CD4-positive, alpha-beta T cell treated with Interleukin-17A for 4 hours (primary cell): ENCODE measurements around the gene FRK.
"Not testable (repeated sequence)": the region's sequence is repeated elsewhere in the genome, so short reads cannot be mapped to it uniquely, and the experiment has no call there.

Experiments used
- DNase-seq: peaks from one replicate; pipeline ENCODE4 v3.0.0-alpha.2; 2020; ENCODE audit warnings: mixed read lengths

Gene FRK

DNA sequence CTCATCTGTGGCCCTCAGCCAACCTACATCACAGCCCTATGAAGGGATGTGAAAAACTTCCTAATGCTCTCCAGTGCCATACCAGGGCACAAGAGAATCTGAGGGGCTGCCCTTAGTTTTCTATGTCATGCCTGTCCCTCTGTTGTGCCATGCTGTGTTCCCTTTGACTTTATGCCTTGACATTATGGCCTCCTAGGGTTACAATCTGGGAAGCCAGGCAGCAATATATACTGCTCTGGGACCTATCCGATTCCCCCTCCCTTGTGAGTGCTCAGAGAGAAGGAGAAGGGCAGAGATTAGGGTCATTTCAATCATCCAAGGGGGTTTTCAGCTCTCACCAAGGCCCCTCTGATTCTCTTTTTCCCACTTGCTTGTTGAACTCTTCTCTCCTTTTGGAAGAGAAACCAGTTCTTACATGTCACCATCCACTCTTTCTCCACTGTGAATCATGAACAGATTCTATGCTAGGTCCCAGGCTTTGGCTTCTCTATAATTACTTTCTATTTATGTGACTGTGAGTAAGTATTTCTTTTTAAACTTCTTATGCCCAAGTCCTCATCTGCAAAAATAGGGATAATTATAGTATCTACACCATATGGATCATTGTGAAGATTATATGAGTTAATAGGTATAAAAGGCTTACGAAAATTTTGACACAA, 14.2 kb upstream of the FRK start:
- no peak for DNase-seq

DNA sequence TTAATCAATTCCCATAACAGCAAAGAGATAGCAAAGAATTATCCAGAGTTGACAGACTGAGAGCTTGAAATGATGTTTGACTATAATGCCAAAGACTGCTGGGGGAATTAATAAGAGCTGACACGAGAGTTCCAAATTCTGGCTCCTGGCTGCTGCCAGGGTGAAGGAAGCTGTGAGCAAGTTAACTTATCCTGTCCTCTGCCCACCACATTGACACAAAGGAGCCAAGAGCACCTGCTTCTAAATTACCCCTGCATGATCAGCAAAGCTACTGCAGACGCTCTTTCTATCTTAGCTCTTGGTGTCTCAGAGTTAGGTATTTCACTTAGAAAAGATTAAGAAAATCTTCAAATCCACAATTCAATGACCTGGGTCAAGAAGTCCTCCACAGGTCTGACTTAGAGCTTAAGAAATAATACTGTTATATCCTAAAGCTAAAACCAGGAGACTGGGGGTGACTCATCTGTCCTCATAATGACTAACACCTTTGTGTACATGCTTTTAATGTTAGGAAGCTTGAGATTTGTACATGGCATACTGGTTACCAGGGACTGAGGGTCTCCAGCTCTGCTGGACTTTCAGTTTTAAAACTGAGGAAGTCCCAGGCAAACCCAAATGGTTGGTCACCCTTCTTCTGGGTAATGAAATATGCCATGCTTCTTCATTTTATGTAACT, 13.2 kb upstream of the FRK start:
- no peak for DNase-seq

DNA sequence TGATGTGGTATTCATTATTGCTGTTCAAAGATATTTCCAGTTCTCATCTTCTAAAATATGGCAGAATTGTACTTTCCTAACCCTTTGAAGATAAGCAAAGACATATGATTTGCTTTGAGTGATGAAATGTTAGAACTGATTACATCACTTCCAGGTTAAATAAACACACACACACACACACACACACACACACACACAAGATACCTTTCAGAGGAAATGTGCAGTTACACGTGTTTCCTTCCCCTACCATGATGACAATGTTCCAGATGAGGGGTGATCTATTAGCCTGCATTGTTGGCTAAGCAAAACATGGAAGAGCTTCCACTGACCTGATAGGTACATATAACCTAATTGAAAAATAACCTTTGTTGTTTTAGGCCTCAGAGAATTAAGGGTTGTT, 11.7 kb upstream of the FRK start:
- no peak for DNase-seq

DNA sequence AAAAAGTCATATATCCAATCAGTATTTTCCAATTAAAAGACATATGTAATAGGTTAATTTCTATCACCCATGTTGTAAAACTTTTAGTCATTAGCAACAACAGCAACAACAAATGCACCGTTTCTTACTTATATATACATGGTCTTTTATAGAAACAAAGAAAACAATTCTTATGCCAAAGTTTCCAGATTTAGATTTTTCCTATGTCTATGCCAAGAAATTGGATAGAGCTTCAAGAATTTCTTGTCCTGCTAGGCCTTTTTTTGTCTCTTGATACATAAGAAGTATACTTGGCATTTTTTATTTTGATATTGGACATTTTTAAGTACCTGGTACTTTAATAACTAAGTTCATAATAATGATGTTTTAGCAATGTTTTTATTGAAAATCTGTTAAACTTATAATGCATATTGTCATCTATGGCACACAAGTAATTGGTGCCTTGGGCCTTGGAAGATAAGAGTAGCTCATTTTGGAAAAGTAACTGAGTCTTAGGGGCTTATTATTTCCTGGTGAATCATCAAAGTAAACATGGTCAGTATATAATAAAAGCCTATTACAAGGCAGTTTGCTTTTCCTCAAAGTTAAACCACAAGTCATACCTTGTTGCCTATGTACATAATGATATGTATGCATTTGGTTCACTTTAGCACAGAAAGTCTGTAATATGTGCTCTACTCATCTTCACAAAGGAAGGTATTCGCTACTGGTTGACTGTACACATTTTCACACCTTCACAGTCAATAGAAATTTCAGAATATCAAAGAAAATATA, 10.1 kb upstream of the FRK start:
- DNase-seq: no peak

DNA sequence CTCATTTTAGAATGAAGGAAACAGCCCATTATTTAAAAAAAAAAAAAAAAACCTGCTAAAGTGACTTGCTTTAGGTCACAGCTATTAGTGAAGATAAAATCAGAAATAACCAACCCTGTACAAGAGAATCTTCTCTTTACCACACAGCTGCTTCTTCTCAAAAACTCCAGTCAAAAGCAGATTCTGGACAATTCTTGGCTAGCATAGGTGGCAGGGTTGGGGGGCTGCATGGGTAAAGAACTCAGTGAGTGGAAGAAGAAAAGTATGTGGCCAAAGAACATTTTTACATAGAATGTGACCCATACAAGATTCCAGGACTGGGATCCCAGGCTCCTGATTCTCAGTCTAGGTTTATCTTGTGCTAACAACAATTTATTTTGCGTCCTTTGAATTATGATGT, 9.4 kb upstream of the FRK start:
- DNase-seq: no peak

DNA sequence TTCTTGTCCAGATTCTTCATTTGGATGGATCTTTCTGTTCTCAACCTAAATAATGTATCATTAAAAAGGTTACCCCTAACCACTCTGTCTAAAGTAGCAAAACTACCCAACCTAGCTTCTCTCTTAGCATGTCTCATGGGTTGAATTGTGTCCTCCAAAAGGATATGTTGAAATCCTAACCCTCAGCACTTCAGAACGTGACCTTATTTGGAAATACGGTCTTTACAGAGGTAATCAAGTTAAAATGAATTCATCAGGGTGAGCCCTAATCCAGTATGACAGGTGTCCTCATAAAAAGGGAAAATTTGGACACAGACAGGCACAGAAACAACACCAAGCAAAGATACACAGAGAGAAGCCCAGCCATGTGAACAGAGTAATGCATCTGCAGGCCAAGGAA, 6.1 kb upstream of the FRK start:
- no peak for DNase-seq

DNA sequence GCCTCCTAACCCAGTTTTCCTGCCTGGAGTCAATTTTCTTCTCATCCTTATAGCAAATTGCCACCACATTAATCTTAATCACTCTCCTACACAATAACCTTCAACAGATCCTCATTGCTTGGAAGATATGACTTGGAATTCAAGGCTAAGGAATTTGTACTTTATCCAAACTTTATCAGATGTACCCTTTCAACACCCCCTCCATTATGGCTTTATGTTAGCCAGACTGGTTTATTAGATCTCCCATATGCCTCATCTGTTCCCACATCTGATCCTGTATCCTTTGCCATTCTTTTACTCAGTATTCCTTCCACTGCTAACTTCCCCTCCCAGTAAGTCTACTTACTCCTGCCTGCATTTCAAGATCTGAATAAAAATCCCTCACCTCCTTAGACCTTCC, 4.0 kb upstream of the FRK start:
- no peak for DNase-seq

DNA sequence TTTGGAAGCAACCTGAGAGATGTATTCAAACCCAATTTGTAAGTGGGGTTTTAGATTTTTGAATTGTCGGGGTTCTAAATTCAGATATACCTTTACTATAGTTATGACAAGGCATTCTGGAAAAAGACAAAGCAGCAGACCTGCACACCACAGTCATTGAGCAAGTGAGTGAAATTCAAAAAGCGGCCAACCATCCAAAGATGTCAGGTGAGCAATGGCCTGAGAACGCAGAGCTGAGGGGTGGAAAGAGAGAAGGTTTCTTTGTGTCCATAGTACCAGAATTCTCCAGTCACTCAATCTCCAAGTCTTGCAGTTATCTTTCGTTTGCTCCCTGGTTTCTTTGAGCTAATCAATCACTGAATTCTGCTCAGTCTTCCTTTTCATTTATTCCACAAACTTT, 1.8 kb upstream of the FRK start:
- no peak for DNase-seq

DNA sequence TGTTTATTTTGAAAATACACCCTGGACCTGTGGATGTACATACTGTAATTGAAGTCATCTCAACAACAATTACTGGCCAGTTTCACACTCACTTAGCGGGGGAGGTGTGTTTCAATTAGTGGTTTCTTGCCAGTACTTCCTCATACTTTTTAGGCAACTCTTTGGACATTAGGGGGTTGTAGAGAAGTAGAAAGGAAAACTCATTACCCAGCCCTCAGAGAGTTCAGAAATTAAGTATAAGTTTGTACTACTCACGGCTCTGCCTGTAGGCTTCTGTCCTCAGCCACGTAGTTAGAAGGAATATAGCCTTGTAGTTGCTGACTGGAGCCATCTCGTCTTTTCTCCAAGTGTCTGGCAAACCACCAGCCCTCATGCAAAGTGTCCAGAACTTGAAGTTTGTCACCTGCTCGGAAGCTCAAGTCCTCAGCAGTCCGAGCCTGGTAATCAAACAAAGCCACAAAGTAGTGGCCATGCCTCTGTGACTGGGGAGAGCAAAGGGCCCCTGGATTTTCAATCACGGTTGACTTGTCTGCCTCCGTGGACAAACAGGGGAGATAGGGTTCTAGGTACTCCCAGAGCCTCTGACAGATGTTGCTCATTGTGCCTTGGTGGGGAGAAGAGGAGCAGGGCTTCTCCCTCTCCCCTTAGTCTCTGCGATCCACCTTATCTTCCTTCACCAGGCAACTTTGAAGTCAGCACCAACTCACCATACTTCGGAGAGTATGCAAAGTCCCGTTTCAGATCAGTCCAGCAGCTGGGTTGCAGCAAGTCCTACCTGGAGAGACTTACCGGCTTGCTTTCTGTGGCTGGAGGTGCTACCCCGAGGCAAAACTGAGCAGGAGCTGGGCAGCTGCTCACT, 749 bp downstream of the FRK start:
- DNase-seq: no peak

DNA sequence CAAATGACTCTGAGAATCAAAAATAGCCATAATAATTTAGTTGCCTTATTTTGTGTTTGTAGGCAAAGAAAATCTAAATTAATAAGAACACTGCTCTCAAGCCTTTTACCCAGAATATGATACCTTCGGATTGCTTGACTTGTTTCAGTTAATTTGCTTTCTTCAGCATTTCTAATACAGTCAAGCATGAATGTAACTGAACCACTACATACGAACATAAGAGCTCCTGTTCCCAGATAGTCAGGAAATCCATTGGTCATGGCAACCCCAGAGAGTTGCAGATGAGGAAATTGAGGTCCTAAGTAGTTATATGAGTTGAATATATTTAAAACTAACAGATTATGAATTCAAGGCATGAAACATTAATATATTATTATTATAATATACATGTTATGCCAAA, 2.9 kb downstream of the FRK start:
- no peak for DNase-seq

DNA sequence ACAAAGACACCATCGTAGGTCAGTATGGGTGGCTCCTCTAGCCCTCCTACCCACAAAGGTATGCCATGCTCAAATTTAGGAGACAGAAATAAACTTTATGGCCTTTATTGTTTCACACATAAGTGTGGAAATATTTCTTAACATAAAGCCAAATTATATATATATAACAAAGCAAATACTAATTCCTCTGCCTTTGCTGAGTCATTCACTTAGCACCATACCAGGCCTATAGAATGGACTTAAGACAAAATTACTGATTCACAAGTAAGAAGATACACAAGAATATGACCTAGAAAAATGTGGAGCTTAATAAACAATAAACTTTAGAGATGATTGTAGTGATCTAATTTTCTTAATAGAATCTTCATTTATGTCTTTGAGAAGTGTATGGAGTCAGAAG, 5.2 kb downstream of the FRK start:
- no peak for DNase-seq

DNA sequence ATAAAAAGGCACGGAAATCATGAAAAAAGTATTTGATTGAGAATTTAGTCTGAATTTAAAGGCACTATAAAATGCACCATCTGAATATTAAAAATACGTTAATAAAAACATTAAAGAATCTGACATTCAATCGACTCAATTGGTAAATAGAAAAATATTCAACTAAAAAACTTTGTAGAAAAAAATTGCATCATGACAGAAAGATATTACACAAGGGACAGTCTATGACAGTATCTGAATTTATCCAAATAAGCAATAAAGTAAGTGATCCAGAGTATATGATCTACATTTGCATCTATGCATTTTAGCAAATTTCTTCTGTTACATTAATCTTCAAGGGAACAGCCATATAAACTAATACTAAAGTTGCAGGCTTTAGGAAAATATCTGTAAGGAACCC, 9.4 kb downstream of the FRK start:
- no peak for DNase-seq

DNA sequence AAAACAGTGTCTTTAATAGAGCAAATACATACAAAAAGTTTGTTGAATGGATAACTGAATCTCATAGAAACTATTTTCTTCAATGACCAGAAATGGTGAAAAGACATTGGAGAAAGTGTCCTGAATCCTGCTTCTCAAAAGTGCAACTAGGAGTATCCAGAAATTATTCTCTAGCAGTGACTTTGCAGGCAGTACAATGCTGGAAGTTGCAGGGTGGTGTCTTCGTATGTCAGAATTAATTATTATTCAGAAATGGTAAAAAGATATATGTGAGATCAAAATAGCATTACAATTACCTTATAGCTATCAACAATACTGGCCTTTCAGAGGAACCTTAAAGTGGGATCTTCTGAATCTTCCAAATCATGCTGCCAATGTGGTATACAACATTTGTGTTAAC, 10.0 kb downstream of the FRK start:
- DNase-seq: no peak

DNA sequence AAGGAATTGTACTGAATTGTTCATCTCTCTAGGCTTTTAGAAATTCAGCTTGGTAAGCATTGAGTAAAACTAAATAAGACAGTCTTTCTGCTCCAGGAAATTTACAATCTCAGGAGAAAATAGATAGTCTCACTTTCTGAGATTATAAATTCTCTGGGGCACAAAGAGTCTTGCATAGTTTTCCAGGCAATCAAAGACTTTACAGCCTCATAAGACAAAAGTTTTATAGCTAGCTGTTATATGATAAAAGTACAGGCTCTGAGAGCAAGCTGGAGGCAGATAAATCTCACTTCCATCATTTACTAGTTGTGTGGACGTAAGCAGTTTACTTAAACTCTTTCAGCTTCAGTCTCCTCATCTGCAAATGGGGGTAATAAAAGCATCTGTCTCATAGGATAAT, 11.4 kb downstream of the FRK start:
- no peak for DNase-seq

DNA sequence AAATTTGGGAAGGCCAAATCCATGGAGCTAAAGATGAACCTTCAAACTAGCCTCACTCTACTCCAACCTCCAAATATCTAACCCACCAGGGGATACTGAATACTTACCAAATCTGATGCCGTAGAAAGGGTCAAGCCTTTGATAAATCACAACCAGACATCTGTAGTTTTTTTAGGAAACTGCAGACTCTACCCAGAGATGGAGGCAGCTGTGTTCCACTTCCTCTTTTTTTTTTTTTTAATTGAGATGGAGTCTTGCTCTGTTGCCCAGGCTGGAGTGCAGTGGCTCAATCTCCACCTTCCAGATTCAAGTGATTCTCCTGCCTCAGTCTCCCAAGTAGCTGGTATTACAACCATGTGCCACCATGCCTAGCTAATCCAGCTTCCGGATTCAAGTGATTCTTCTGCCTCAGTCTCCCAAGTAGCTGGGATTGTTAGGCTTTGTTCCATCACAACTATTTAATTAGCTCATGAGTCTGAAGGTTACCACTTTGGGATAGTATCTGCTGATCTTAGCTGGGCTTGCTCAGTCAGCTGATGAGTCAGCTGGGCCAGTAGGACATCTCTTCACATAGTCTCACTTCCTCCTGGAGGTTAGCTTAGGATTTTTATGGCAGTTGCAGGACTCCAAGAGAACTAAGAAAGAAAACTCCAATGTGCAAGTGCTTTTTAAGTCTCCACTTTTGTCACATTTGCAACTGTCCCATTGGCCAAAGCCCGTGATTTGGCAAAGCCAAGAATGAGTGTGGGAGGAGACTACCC, 13.3 kb downstream of the FRK start:
- DNase-seq: no peak

DNA sequence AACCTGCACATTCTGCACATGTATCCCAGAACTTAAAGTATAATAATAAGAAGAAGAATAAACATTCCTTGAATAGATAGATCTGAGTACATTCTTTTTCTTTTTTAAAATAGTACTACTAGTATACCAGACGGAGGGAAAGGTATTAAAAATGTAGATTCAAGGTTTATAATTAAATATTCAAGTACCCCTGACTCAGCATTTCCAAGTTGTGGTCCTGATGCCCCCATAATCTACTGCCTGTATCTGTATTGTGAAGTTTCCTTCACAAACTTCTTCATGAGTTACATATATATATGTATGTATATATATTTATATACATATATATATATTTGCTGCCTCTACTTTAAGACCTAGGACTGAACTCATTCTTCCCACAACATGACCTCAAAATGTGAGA, 14.0 kb downstream of the FRK start:
- no peak for DNase-seq

DNA sequence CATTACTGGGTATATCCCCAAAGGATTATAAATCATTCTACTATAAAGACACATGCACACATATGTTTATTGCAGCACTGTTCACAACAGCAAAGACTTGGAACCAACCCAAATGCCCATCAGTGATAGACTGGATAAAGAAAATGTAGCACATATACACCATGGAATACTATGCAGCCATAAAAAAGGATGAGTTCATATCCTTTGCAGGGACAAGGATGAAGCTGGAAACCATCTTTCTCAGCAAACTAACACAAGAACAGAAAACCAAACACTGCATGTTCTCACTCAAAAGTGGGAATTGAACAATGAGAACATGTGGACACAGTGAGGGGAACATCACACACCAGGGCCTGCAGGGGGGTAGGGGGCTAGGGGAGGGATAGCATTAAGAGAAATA, 14.4 kb downstream of the FRK start:
- DNase-seq: not testable (repeated sequence)

DNA sequence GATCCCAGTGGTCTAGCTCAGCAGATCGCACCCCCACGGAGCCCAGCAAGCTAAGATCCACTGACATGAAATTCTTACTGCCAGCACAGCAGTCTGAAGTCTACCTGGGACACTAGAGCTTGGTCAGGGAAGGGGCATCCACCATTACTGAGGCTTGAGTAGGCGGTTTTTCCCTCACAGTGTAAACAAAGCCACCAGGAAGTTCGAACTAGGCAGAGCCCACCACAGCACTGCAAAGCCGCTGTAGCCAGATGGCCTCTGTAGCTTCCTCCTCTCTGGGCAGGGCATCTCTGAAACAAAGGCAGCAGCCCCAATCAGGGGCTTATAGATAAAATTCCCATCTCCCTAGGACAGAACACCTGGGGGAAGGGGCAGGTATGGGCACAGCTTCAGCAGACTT, 18.8 kb downstream of the FRK start:
- no peak for DNase-seq

DNA sequence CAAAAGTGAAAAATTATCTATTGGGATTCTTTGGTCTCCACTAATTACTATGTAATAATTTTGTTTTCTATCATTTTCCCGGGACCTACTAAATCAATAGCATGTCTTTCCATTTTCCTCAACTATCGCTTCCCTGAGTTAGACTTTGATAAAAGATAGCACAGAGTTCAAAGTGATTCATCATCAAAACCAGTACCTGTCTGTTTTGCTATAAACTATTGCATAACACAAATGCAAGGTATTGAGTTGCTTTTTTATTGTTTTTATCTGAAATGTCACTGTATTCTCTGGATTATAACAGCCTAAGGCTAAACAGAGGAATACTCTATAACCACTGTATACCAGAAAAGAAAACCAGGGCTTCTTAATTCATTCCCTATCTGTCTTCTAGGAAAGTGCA, 19.7 kb downstream of the FRK start:
- no peak for DNase-seq

DNA sequence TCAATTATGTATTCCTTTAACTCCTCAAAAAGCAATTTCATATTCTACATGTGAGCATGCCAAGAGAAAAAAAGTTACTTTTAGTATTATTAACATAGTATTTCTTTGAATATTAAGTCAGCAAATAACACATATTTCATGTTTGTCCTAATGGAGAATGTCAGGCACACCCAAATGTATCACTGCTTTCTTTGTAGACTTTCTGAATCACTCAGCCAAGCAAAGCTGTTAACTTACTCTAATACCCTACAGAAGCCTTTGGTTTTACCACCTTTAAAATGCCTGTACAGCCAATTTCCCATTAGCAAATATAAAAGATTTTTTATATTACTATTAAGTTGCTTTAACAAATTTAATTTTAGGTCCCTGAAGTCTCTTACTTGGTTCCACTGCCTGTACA, 23.8 kb downstream of the FRK start:
- DNase-seq: no peak

DNA sequence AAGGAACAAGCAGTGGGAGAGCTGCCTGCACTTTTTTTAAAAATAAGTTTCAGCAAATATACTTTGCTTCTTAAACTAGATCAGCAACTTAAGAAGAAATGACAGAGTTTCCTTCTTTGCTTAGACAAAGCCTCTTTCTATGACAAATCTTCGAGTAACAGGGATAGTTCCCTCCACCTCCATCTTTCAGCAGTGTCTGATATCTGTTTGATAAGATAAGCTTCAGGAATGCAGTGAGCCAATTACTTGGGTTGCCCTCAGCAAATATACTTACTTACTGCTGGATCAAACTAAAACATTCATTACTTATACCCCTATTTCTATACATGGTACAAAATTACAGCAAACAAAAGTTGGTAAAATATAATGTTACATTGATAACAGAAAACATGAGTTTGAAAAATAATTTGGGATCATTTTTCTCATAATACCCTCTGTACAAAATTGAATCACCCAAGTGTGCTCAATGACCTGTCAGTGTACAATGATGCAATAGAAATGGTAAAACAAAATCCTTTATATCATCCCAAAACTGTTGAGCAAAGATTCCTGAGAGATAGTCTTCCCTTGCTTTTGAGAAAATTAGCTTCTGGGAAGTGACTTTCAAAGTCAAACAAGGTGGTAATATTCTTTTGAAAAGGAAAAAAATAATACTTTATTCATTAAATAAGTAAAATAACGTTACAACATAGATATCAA, 24.5 kb downstream of the FRK start:
- DNase-seq: no peak

DNA sequence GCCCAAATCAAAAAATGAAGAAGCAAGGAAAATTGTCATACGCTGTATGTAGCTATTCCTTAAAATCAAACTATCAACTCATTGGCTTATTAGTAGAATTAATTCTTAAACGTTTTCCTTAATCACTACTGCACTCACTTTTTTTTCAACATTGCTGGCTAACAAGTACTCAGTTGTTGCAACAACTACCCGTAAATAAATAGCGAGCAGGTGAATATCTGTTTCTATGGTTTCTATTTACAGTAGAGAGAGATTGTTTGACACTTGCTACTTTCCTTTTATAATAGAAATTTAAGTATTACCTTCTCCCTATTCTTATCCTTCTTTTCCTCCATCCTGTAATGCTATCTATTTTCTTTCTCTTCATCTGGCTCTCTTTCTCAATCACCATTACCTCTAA, 25.1 kb downstream of the FRK start:
- no peak for DNase-seq
